Body of pancreas (tissue), 4 donors: ENCODE results near the gene NIBAN1.

Source experiments
- POLR2A ChIP-seq, 3 donors: fragments of 450-650 bp; IDR thresholded peaks; one replicate each; pipeline ENCODE4 v1.6.1; 2016; ENCODE audit warnings: antibody characterized with exemption in 3 of 3, mild to moderate bottlenecking in 2 of 3
- TF ChIP-seq, protein P1 (sequence below), 7 experiments: fragments of 450-650 bp in 4 of 7; fragments of 200-600 bp in 3 of 7; sonication (generic) in 3 of 7; IDR thresholded peaks; one replicate each; pipeline ENCODE4 v1.5.1; 2016 to 2019; ENCODE audit warnings: antibody characterized with exemption in 7 of 7

DNA sequence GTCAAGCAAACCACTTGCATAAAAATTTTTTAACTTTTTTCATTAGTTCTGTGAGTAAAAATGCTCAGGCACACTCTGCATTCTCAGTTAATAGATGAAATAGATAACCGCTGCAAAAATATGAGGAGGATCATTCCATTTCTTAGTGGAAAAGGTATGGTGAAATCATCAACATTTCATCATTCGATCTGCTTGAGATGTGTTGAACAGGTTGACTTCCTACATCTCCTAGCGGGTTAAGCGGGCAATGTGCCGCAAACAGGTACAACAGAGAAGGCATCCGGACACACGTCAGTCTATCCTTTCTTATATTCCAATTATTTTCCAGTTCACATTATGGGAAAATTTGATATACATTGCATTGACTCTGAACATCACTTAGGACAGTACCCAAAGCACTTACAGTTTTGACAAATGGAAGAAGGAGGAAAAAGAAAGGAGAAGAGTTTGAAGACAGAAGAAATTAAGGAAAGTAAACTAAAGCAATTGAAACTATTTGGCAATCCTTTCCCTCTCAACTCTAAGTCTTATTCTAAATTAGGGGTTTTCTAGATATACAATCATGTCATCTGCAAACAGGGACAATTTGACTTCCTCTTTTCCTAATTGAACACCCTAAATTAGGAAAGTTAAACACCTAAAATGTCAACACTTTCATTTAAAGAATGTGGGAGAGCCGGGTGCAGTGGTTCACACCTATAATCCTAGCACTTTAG is 33.5 kb downstream of the NIBAN1 start:
- TF ChIP-seq, protein P1, sequence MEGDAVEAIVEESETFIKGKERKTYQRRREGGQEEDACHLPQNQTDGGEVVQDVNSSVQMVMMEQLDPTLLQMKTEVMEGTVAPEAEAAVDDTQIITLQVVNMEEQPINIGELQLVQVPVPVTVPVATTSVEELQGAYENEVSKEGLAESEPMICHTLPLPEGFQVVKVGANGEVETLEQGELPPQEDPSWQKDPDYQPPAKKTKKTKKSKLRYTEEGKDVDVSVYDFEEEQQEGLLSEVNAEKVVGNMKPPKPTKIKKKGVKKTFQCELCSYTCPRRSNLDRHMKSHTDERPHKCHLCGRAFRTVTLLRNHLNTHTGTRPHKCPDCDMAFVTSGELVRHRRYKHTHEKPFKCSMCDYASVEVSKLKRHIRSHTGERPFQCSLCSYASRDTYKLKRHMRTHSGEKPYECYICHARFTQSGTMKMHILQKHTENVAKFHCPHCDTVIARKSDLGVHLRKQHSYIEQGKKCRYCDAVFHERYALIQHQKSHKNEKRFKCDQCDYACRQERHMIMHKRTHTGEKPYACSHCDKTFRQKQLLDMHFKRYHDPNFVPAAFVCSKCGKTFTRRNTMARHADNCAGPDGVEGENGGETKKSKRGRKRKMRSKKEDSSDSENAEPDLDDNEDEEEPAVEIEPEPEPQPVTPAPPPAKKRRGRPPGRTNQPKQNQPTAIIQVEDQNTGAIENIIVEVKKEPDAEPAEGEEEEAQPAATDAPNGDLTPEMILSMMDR (IDR thresholded peaks at IDR 0.05), result no peak
- TF ChIP-seq POLR2A (IDR thresholded peaks at IDR 0.05), result no peak
